GM12874 (cell line): ENCODE measurements around the gene HBE1.
"Not testable (repeated sequence)": the region's sequence is repeated elsewhere in the genome, so short reads cannot be mapped to it uniquely, and the experiment has no call there.

Source experiments
- TF ChIP-seq, protein P1 (sequence below): IDR thresholded peaks from 2 replicates; pipeline ENCODE4 v1.5.1; 2011; ENCODE audit warnings: low read depth, mild to moderate bottlenecking, control low read depth, low read length, moderate library complexity; ENCODE audit not compliant: insufficient read depth

HBE1 gene

DNA sequence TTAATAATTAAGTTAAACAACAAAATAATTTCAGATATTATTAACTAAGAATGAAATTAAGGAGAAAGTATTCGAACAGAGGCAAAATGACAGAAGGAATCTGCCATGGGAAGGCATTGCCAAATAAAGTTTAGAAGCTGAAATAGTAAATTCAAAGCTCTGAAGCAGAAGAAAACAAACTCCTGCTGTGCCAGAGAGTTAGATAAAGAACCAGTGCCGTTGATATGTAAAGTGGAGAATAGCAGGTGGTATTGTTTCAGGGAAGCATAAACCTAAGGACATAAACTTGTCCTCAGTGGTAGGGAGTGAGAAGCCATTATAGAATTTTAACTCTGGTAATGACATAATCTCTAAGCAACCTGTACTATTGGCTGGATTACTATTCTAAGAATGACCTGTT, 12.4 kb downstream of the HBE1 start:
- TF ChIP-seq, protein P1, sequence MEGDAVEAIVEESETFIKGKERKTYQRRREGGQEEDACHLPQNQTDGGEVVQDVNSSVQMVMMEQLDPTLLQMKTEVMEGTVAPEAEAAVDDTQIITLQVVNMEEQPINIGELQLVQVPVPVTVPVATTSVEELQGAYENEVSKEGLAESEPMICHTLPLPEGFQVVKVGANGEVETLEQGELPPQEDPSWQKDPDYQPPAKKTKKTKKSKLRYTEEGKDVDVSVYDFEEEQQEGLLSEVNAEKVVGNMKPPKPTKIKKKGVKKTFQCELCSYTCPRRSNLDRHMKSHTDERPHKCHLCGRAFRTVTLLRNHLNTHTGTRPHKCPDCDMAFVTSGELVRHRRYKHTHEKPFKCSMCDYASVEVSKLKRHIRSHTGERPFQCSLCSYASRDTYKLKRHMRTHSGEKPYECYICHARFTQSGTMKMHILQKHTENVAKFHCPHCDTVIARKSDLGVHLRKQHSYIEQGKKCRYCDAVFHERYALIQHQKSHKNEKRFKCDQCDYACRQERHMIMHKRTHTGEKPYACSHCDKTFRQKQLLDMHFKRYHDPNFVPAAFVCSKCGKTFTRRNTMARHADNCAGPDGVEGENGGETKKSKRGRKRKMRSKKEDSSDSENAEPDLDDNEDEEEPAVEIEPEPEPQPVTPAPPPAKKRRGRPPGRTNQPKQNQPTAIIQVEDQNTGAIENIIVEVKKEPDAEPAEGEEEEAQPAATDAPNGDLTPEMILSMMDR = no peak

DNA sequence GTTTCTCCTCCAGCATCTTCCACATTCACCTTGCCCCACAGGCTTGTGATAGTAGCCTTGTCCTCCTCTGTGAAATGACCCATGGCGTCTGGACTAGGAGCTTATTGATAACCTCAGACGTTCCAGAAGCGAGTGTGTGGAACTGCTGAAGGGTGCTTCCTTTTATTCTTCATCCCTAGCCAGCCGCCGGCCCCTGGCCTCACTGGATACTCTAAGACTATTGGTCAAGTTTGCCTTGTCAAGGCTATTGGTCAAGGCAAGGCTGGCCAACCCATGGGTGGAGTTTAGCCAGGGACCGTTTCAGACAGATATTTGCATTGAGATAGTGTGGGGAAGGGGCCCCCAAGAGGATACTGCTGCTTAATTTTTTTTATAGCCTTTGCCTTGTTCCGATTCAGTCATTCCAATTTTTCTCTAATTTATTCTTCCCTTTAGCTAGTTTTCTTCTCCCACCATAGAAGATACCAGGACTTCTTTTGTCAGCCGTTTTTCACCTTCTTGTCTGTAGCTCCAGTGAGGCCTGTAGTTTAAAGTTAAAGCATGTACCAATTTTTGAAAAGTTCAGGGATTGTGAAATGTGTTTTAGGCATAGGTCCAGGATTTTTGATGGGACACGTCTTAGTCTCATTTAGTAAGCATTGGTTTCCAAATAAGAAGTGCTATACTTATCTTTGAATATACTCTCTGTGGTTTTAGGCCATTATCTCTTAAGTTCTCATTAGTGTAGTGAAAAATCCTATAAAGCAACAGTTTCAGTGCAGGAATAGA, 14.9 kb downstream of the HBE1 start, which contains the start of gene HBG2:
Gene HBG2, minus strand, starts transcription at position 136 of the 768 bp plus-strand sequence. Its CDS starts 53 bp downstream, at position 83.
- TF ChIP-seq, protein P1 = not testable (repeated sequence)

DNA sequence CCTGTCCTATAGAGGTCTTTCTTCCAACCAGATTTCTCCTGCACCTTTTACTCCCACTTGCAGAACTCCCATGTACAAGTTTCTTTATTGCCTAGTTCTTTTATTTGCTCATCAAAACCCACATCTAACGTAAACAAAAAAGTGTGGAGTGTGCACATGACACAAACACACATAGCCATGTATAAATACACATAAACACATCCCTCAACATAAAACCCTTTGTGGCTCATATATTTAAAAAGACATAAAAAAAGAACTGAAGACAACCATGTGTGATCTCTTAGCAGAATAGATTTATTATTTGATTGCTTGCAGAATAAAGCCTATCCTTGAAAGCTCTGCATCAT, 16.9 kb downstream of the HBE1 start:
- TF ChIP-seq, protein P1 = no peak

DNA sequence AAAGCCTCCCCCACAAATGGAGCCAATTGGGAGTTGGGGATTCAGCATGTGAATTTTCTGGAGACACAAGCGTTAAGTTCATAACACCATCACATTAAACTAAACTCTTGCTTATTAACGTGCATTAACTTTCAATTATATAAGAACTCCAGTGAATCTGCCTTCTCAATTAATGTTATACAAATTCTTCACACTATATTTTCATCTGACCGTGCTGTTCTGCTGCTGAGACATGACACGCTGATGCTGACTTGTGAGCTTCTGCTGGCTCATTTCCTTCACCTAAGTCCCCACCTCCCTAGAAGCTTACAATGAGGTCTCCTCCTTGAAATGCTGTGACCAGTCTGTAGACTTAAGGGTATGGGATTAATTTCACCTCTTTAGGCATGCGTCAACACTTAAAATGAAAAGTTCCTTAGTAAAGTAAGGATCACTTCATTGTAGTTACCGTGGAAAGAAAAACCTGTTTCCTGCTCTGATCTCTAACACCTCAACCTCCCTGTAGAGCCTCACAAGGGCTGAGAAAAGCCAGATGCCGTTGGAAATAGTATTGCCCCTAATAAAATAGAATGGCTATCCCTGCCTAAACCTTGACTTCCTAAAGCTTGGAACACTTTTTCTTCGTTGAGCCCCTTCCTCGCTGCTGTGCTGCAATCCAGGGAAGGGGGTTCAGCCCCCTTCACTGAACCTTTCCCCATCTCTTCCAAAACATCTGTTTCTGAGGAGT, 17.4 kb downstream of the HBE1 start:
- TF ChIP-seq, protein P1 = no peak

DNA sequence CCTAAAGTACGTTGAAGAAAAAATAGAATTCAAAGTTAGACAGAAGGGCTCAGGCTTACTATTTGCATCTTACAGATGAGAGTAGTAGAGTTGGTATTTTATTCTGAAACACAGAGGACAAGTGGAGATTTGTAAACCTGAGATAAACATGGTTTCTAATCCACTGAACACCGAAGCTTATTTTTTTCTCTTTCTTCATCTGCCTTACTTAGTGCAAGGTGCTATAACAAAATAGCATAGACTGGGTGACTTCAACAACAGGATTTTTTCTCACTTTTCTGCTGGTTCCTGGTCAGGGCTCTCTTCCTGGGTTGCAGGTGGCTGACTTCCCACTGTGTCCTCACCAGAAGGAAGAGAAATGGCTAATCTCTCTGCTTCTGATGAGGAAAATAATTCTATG, 18.0 kb downstream of the HBE1 start:
- TF ChIP-seq, protein P1 = no peak

DNA sequence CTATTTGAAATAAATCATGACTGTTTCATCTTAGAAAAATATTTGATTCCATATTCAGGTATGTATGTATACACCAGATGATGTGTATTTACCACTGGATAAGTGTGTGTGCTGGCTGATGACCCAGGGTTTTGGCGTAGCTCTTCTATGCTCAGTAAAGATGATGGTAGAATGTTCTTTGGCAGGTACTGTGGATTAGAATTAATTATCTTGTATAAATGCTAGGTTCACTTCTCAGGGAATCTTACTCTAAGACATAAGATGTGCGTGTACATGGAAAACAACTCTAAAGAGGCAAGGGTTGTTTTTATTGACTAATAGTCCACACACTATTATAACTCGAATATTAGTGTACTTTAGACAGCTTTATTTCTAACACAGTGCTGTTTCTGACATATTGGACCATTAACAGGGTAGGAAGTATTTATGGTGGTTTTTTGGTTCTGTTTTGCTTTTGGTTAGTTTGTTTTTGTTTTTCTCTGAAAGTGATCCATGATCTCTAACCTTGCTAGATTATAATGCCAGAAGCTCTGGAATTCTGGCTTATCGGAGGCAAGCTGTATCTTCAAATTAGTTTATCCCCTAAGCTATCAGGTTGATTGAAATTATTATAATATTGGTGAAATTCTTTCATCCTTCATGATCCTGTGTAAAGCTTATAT, 19.1 kb downstream of the HBE1 start:
- TF ChIP-seq, protein P1 = no peak

GRCh38 chr11:5249807-5250396, 19.8 kb downstream of the HBE1 start, which contains the start of gene HBG1:
Gene HBG1, minus strand, starts transcription at chr11:5249857. Its CDS starts 53 bp downstream, at chr11:5249804.
- TF ChIP-seq, protein P1 = not testable (repeated sequence)
